OCI-LY7 (cell line): ENCODE measurements around the gene GPR135.

ENCODE experiments used
- EZH2phosphoT487 ChIP-seq: fragments of 200-600 bp; sonication (generic); IDR thresholded peaks from 2 replicates; pipeline ENCODE4 v1.6.1; 2018; ENCODE audit warnings: low read depth, borderline replicate concordance, mild to moderate bottlenecking, mixed run types, antibody characterized with exemption, low read length, moderate library complexity, mixed read lengths
- TF ChIP-seq, protein P1 (sequence below): fragments of 200-600 bp; sonication (generic); conservative IDR thresholded peaks from 2 replicates; pipeline ENCODE4 v1.5.1; 2014; ENCODE audit warnings: mild to moderate bottlenecking, antibody characterized with exemption, low read length, moderate library complexity, mixed read lengths

DNA sequence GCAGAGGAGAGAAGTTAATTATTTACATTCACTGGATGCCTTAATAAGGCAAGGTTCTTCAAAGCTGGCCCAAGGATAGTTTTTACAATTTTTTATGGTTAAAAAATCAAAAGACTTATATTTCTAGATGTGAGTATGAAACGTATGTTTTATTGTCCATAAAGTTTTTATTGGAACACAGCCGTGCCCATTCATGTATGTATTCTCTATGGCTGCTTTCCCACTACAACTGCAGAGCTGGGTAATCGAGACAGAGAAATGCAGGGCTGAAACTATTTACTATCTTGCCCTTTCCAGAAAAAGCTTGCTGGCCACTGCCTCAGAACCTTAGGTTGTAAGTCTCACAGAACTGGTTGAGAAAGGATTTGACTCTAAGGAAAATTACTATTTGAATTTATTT is 35.6 kb upstream of the GPR135 start:
- TF ChIP-seq, protein P1, sequence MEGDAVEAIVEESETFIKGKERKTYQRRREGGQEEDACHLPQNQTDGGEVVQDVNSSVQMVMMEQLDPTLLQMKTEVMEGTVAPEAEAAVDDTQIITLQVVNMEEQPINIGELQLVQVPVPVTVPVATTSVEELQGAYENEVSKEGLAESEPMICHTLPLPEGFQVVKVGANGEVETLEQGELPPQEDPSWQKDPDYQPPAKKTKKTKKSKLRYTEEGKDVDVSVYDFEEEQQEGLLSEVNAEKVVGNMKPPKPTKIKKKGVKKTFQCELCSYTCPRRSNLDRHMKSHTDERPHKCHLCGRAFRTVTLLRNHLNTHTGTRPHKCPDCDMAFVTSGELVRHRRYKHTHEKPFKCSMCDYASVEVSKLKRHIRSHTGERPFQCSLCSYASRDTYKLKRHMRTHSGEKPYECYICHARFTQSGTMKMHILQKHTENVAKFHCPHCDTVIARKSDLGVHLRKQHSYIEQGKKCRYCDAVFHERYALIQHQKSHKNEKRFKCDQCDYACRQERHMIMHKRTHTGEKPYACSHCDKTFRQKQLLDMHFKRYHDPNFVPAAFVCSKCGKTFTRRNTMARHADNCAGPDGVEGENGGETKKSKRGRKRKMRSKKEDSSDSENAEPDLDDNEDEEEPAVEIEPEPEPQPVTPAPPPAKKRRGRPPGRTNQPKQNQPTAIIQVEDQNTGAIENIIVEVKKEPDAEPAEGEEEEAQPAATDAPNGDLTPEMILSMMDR: no peak
- no peak for TF ChIP-seq EZH2phosphoT487
